Activated naive CD4-positive, alpha-beta T cell treated with anti-CD3 and anti-CD28 coated beads for 36 hours (primary cell): ENCODE measurements around the gene AUTS2. TPM values are rescaled to one million over a fixed set of nuclear protein-coding genes. Genes with fewer than 3 reads are reported as not detected.

Experiments used
- CTCF ChIA-PET: fragments of 350-600 bp; sonication (Branson Sonifier 250); formaldehyde crosslinking; loops from one replicate; lab custom pipeline; 2021; ENCODE audit warnings: antibody characterized with exemption; lab: Charles Lee
- DNase-seq: peaks from one replicate; pipeline ENCODE4 v3.0.0-alpha.2; 2020
- H3K27ac Mint-ChIP-seq: one replicate; pipeline ENCODE4 v1.8.0; 2021; ENCODE audit warnings: mild to moderate bottlenecking, mixed read lengths
- H3K27me3 Mint-ChIP-seq: one replicate; pipeline ENCODE4 v1.8.0; 2021; ENCODE audit warnings: low read depth, mixed read lengths
- H3K36me3 Mint-ChIP-seq: one replicate; pipeline ENCODE4 v1.8.0; 2021; ENCODE audit warnings: low read depth, mixed read lengths
- H3K4me1 Mint-ChIP-seq: one replicate; pipeline ENCODE4 v1.8.0; 2021; ENCODE audit warnings: low read depth, mixed read lengths
- H3K4me3 Mint-ChIP-seq: one replicate; pipeline ENCODE4 v1.8.0; 2021; ENCODE audit warnings: mild to moderate bottlenecking, moderate library complexity, mixed read lengths
- H3K9me3 Mint-ChIP-seq: one replicate; pipeline ENCODE4 v1.8.0; 2021; ENCODE audit warnings: mixed read lengths
- intact Hi-C: fragments of 100-400 bp; cut with micrococcal nuclease; formaldehyde crosslinking; loops from one replicate; pipeline ENCODE4 v1.15.1; 2023
- total RNA-seq, 2 experiments: library from RNA; stranded (reverse); gene quantifications; one replicate each; pipeline ENCODE4 v1.2.3, GENCODE V29; 2021

Gene AUTS2
- total RNA-seq, 2 experiments from 2014 or later: 0.79 to 1.1 TPM

- no peaks in the 10 kb centered on the region for H3K4me1 Mint-ChIP-seq
- CTCF ChIA-PET: no interaction called here
- intact Hi-C loops: no loop called here
- H3K4me3 Mint-ChIP-seq: no peak overlapping the region
- H3K9me3 Mint-ChIP-seq: peaks cover 24% of the 10 kb centered on the region
- no peak overlapping the region for H3K27ac Mint-ChIP-seq
- H3K36me3 Mint-ChIP-seq: no peaks in the 10 kb centered on the region
- H3K27me3 Mint-ChIP-seq: no peaks in the 10 kb centered on the region
- no peak for DNase-seq
Measured at GRCh38 chr7:70230761-70231160, 632.5 kb downstream of the AUTS2 start.

GRCh38 chr7:70233776-70234175, 635.5 kb downstream of the AUTS2 start:
- DNase-seq: no peak
- Mint-ChIP-seq H3K4me1 (no peaks in the 10 kb centered on the region), H3K36me3 (no peaks in the 10 kb centered on the region), H3K27me3 (no peaks in the 10 kb centered on the region), H3K27ac (no peak overlapping the region), H3K9me3 (peaks cover 22% of the 10 kb centered on the region), H3K4me3 (no peak overlapping the region)
- CTCF ChIA-PET: no interaction called here
- intact Hi-C loops: no loop called here

GRCh38 chr7:70237256-70237655, 639.0 kb downstream of the AUTS2 start:
- no peak overlapping the region for H3K27ac Mint-ChIP-seq
- H3K27me3 Mint-ChIP-seq: no peaks in the 10 kb centered on the region
- peaks cover 2% of the 10 kb centered on the region for H3K9me3 Mint-ChIP-seq
- CTCF ChIA-PET: no interaction called here
- no peak for DNase-seq
- intact Hi-C loops: loop anchor here (2.0 kb wide), 1 partner anchor 20 kb away; no protein-coding TSS in a partner anchor
- H3K4me1 Mint-ChIP-seq: no peaks in the 10 kb centered on the region
- H3K36me3 Mint-ChIP-seq: no peaks in the 10 kb centered on the region
- no peak overlapping the region for H3K4me3 Mint-ChIP-seq

- no peaks in the 10 kb centered on the region for H3K27me3 Mint-ChIP-seq
- intact Hi-C loops: loop anchor here (2.0 kb wide), 1 partner anchor 21 kb away; no protein-coding TSS in a partner anchor
- no peaks in the 10 kb centered on the region for H3K36me3 Mint-ChIP-seq
- no peaks in the 10 kb centered on the region for H3K4me1 Mint-ChIP-seq
- no peak for DNase-seq
- peaks cover 2% of the 10 kb centered on the region for H3K9me3 Mint-ChIP-seq
- no peak overlapping the region for H3K27ac Mint-ChIP-seq
- no peak overlapping the region for H3K4me3 Mint-ChIP-seq
- CTCF ChIA-PET: no interaction called here
Measured at GRCh38 chr7:70237831-70238575, 639.7 kb downstream of the AUTS2 start.

- H3K27me3 Mint-ChIP-seq: no peaks in the 10 kb centered on the region
- no peak overlapping the region for H3K27ac Mint-ChIP-seq
- intact Hi-C loops: no loop called here
- H3K4me1 Mint-ChIP-seq: no peaks in the 10 kb centered on the region
- no peaks in the 10 kb centered on the region for H3K9me3 Mint-ChIP-seq
- H3K4me3 Mint-ChIP-seq: no peak overlapping the region
- no peak for DNase-seq
- no peaks in the 10 kb centered on the region for H3K36me3 Mint-ChIP-seq
- CTCF ChIA-PET: no interaction called here
Measured at GRCh38 chr7:70239918-70240317, 641.6 kb downstream of the AUTS2 start.

- DNase-seq: no peak
- CTCF ChIA-PET: no interaction called here
- Mint-ChIP-seq H3K27ac (no peak overlapping the region), H3K36me3 (no peaks in the 10 kb centered on the region), H3K27me3 (no peaks in the 10 kb centered on the region), H3K4me1 (no peaks in the 10 kb centered on the region), H3K9me3 (no peaks in the 10 kb centered on the region), H3K4me3 (no peak overlapping the region)
- intact Hi-C loops: no loop called here
Measured at GRCh38 chr7:70240873-70241272, 642.6 kb downstream of the AUTS2 start.

- H3K36me3 Mint-ChIP-seq: no peaks in the 10 kb centered on the region
- no peaks in the 10 kb centered on the region for H3K4me1 Mint-ChIP-seq
- no peak overlapping the region for H3K4me3 Mint-ChIP-seq
- CTCF ChIA-PET: no interaction called here
- no peak for DNase-seq
- intact Hi-C loops: no loop called here
- no peaks in the 10 kb centered on the region for H3K9me3 Mint-ChIP-seq
- H3K27ac Mint-ChIP-seq: no peak overlapping the region
- no peaks in the 10 kb centered on the region for H3K27me3 Mint-ChIP-seq
Measured at GRCh38 chr7:70241536-70242175, 643.4 kb downstream of the AUTS2 start.

GRCh38 chr7:70242826-70243225, 644.6 kb downstream of the AUTS2 start:
- intact Hi-C loops: no loop called here
- no peak overlapping the region for H3K27ac Mint-ChIP-seq
- no peak for DNase-seq
- H3K36me3 Mint-ChIP-seq: no peaks in the 10 kb centered on the region
- H3K4me1 Mint-ChIP-seq: no peaks in the 10 kb centered on the region
- CTCF ChIA-PET: no interaction called here
- H3K27me3 Mint-ChIP-seq: no peaks in the 10 kb centered on the region
- no peak overlapping the region for H3K4me3 Mint-ChIP-seq
- H3K9me3 Mint-ChIP-seq: no peaks in the 10 kb centered on the region

GRCh38 chr7:70243443-70243842, 645.2 kb downstream of the AUTS2 start:
- Mint-ChIP-seq H3K4me1 (no peaks in the 10 kb centered on the region), H3K36me3 (no peaks in the 10 kb centered on the region), H3K27ac (no peak overlapping the region), H3K9me3 (no peaks in the 10 kb centered on the region), H3K4me3 (no peak overlapping the region), H3K27me3 (no peaks in the 10 kb centered on the region)
- CTCF ChIA-PET: no interaction called here
- intact Hi-C loops: no loop called here
- DNase-seq: no peak

GRCh38 chr7:70257921-70258320, 659.6 kb downstream of the AUTS2 start:
- no peak overlapping the region for H3K4me3 Mint-ChIP-seq
- intact Hi-C loops: no loop called here
- no peaks in the 10 kb centered on the region for H3K4me1 Mint-ChIP-seq
- H3K9me3 Mint-ChIP-seq: no peaks in the 10 kb centered on the region
- H3K36me3 Mint-ChIP-seq: no peaks in the 10 kb centered on the region
- DNase-seq: no peak
- CTCF ChIA-PET: no interaction called here
- no peak overlapping the region for H3K27ac Mint-ChIP-seq
- no peaks in the 10 kb centered on the region for H3K27me3 Mint-ChIP-seq

- no peak for DNase-seq
- intact Hi-C loops: no loop called here
- Mint-ChIP-seq H3K4me3 (no peak overlapping the region), H3K4me1 (no peaks in the 10 kb centered on the region), H3K27me3 (peaks cover 2% of the 10 kb centered on the region), H3K9me3 (no peaks in the 10 kb centered on the region), H3K27ac (no peak overlapping the region), H3K36me3 (no peaks in the 10 kb centered on the region)
- CTCF ChIA-PET: no interaction called here
Measured at GRCh38 chr7:70259502-70259901, 661.2 kb downstream of the AUTS2 start.

- H3K4me1 Mint-ChIP-seq: no peaks in the 10 kb centered on the region
- CTCF ChIA-PET: no interaction called here
- H3K9me3 Mint-ChIP-seq: no peaks in the 10 kb centered on the region
- no peak for DNase-seq
- H3K4me3 Mint-ChIP-seq: no peak overlapping the region
- H3K27me3 Mint-ChIP-seq: peaks cover 2% of the 10 kb centered on the region
- intact Hi-C loops: no loop called here
- H3K36me3 Mint-ChIP-seq: no peaks in the 10 kb centered on the region
- no peak overlapping the region for H3K27ac Mint-ChIP-seq
Measured at GRCh38 chr7:70263471-70264255, 665.4 kb downstream of the AUTS2 start.
